ENCODE measurements around the gene XPNPEP3. TPM values are rescaled to one million over a fixed set of nuclear protein-coding genes. Genes with fewer than 3 reads are reported as not detected.

The XPNPEP3 gene
- 8.1 and 9.4 TPM in 2 replicates for total RNA-seq (2014; rRNA removed; shearing (Covaris generic))

GRCh38 chr22:40856513-40857308, at the start of gene XPNPEP3, which contains the start of gene ST13:
Gene XPNPEP3, plus strand, starts transcription at chr22:40857148. Its CDS starts 34 bp downstream, at chr22:40857182.
Gene ST13, minus strand, starts transcription at chr22:40856639. Its CDS starts 99 bp downstream, at chr22:40856540.

GRCh38 chr22:40818747-40819598, 38.0 kb upstream of the XPNPEP3 start, which contains the start of gene SLC25A17:
Gene SLC25A17, minus strand, starts transcription at chr22:40819346. Its CDS starts 98 bp downstream, at chr22:40819248.

GRCh38 chr22:40862013-40862412, 5.1 kb downstream of the XPNPEP3 start, which contains the start of gene DNAJB7:
Gene DNAJB7, minus strand, starts transcription at chr22:40862113. Its CDS starts 119 bp downstream, at chr22:40861994.

GRCh38 chr22:40950962-40951794, 94.2 kb downstream of the XPNPEP3 start, which contains the start of gene RBX1:
Gene RBX1, plus strand, starts transcription at chr22:40951378. Its CDS starts 21 bp downstream, at chr22:40951399.

Small RNA genes within 50 kb of the gene (small RNA-seq; reads per million reads assigned to genes)
- not detected for gene MIR4766
- not detected for gene RF00017
- not detected for gene RNU6-379P

Other genes with a start within 250 kb of the XPNPEP3 start
- gene MRTFA, start 220.4 kb upstream of the XPNPEP3 start, total RNA-seq (2014; rRNA removed; shearing (Covaris generic)): 8.9 and 22.6 TPM in 2 replicates
- not detected in 2 replicates for gene MCHR1, start 177.7 kb upstream of the XPNPEP3 start, total RNA-seq (2014; rRNA removed; shearing (Covaris generic))
- gene SLC25A17, start 37.8 kb upstream of the XPNPEP3 start, total RNA-seq (2014; rRNA removed; shearing (Covaris generic)): 16.0 and 18.3 TPM in 2 replicates
- 241 and 279 TPM in 2 replicates for gene ST13, start 509 bp upstream of the XPNPEP3 start, total RNA-seq (2014; rRNA removed; shearing (Covaris generic))
- gene DNAJB7, start 5.0 kb downstream of the XPNPEP3 start, total RNA-seq (2014; rRNA removed; shearing (Covaris generic)): not detected in 2 replicates
- gene RBX1, start 94.2 kb downstream of the XPNPEP3 start, total RNA-seq (2014; rRNA removed; shearing (Covaris generic)): 39.4 and 45.9 TPM in 2 replicates
- gene EP300, start 235.4 kb downstream of the XPNPEP3 start, total RNA-seq (2014; rRNA removed; shearing (Covaris generic)): 19.7 and 20.6 TPM in 2 replicates

Data from A375 (cell line).